NAMALWA (cell line): ENCODE results near the gene IKZF1.

Experiments used
- DNase-seq: peaks from one replicate; pipeline ENCODE4 v3.0.0-alpha.2; 2015; ENCODE audit warnings: low spot score

The IKZF1 gene

DNA sequence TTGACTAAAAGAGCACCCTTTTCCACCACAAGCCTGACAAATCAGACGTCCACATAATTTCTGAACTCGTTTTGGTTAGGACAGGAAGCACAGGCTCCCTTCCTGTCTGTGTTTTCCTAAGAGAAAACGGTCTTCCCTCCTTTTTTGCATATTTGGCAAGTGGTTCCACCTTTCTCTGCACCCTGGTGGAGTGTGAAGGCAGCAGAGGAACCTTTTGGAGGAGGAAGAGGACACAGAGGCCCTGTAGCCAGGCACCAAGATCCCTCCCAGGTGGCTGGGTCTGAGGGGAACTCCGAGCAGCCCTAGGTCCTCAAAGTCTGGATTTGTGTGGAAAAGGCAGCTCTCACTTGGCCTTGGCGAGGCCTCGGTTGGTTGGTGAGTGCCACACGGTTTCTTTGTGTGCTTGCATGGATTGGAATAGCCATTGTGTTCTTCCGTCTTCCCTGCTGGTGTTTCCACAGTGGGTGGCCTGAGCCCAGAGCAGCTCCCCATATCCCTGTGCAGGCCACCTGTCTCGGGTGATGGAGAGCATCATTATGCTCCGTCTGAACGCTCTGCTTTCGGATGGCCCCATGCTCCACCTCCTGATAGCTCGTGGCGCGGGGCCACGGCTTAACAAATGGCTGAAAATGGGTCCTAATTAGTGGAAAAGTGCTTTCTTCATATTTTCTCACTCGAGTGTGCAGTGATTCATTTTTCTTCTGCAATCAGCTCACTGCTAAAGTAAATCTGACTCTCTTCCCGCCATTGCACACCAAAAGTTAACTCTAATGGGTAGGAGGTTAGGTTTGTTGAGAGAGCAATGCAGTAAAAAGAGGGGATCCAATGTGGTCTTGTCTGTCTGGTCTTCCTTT, 4.2 kb downstream of the IKZF1 start:
- peak; percentile 71 for DNase-seq

DNA sequence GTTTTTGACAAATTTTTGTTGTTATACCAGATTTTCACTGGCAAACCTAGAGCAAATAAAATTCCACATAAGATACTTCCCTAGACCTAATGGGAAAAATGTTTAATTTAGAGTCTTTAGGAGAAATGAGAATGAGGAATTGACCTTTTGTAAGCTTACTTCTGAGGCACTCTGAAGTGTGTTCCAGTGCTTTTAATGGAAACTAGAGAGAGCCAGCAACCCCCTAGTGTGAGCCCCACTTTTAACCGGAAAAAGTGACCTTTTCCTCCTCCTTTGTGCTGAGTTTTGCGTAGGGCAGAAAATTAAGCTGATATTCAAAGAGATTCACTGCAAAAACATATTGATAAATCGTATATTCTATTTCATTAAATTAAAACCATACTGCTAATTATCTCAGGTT, 5.2 kb downstream of the IKZF1 start:
- DNase-seq: peak; percentile 53

DNA sequence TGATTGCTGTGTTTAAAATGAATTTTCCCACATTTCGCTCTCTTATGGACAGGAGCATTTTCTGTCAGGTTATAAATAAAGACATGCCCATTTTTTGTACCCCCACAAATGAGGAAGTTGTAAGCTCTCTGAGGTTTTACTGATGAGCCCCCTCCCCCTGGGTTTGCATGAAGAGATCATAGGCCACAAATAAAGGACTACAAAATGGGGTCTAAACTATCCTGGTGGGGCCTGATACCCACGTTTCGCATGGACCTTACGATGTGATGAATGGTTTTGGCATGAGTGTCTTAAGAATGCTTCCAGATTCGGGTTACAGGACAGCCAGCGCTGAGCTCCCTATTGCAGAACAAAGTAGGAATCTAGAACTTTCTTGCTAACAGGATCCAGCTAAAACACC, 5.8 kb downstream of the IKZF1 start:
- DNase-seq: peak; percentile 83

DNA sequence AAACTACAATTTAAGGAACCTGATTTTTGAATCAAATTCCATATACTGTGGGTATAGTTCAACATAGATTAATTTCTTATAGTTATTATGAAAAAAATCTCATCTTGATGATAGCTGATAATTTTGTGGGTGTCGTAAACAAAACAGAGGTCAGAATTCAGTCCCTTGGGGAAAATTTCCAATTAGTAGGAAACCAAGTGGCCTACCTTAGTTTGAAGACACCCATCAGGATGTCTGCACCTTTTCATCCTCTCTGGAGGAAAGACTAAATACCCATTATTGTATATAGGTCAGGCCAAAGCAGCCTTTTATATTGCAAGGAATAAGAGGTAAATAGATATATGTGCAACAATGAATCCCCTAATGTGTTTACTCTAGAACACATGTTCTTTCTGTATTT, 6.4 kb downstream of the IKZF1 start:
- no peak for DNase-seq

GRCh38 chr7:50312250-50313162, 8.0 kb downstream of the IKZF1 start:
- peak; percentile 57 for DNase-seq

- DNase-seq: no peak
Measured at GRCh38 chr7:50314836-50315592, 10.5 kb downstream of the IKZF1 start.

DNA sequence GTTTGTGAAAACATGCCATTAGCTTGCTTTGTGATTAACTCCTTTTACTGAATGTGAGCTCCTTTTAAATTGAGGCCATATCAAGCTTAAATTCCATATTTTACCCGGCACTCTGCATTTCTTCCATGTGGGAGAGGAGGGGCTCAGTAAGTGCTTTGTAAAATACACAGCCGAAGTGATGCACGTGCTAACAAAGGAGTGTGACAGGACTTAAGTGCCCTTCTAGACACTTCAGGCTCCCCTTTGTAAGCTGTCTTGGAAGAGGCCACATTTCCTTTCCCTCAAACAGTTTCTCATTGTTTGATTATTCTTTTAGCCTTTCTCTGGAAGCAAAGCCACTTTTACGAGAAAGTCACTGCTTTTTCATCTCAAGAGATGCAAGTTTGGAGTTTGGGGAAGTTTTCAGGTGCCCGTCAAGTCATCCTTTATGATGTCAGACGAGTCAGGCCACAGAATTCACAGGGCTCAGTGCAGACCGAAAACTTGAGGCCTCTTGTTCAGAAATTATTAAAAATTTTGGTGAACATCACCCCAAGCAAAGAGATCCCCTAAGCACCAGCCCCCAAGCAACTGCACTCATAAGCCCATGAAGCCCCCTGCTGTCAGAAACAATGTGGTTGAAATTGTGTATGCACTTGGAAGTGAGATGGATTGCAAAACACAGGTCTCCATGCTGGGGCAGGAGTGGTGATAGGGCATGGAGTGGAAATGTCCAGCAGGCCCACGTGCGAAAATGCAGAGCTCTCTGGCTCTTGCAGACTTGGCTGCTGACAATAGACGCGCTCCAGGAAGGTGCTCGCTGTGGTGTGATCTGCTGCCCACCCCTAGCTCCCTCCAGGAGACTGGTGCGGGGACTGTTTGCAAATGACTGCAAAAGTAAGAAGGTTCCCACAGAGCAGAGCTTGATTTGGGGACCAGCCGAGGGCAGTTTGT, 11.5 kb downstream of the IKZF1 start:
- DNase-seq: peak; percentile 68

- DNase-seq: no peak
Measured at GRCh38 chr7:50317221-50317678, 12.7 kb downstream of the IKZF1 start.

- no peak for DNase-seq
Measured at GRCh38 chr7:50317697-50318669, 13.5 kb downstream of the IKZF1 start.

- no peak for DNase-seq
Measured at GRCh38 chr7:50321487-50322067, 17.1 kb downstream of the IKZF1 start.

DNA sequence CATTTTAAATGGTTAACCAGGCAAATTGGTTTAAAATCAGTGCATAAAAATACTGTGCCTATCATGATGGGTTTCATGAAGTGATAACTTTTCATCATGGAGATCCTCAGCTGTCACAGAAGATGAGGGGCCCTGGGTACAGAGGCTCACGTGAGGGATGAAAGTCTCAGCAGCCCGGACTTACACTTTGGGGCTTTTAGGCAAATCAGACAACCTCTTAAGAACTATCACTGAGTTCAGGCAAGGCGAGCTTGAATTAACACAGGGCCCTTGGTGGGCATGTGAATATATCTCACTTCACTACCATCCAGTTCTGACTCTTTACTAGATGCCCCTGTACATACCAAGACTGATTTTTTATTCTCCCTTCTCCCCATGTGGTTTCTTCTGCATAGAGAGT, 19.6 kb downstream of the IKZF1 start:
- DNase-seq: no peak

- DNase-seq: no peak
Measured at GRCh38 chr7:50327443-50327842, 22.9 kb downstream of the IKZF1 start.

- peak; percentile 78 for DNase-seq
Measured at GRCh38 chr7:50329775-50330174, 25.3 kb downstream of the IKZF1 start.

DNA sequence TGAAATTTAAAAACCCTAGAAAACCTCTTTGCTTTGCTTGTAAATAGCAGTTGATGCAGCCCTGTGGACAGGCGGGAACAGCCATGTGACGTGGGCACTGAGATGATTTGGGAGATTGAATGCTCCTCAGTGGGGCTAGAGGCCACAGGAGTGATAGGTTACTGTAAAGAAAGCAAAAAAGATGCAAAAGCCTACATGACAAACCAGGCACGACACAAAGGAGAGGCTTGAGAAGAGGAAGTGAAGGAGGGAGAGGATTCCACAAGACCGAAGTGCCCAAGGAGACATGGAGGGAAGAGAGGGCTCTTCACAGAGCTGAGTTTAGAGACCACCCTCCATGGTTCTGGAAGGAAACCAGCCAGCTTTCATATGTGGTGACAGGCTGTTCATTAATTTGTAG, 25.7 kb downstream of the IKZF1 start:
- DNase-seq: peak; percentile 62

GRCh38 chr7:50330696-50331095, 26.2 kb downstream of the IKZF1 start:
- DNase-seq: peak; percentile 66

DNA sequence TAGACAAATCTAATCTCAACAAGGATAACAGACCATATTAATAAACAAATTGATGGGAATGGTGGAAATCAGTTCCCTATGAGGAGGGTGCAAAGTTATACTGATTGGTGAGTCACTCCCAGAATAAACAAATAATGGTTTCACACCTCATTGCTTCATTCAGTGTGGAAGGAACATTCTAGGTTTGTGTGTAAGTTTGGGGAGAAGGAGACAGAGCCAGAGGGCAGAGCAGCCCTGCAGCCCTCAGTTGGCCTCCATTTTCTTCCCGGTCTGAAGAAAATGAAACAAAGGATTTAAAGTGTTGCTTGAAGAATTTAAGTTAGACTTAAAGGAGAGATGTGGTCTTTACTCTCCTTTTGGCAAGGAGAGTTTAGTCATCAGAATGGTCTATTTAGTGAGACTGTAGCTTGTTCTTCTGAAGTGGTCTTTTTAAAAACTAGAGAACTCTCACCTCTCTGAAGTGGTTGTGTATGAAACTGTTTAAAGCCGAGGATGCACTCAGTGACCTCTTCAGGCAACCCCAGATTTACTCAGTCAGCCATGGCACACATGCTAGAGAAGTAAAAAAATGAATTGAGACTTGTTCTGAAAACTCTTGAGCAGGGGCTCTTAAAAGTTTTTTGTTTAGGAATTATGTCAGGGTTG, 27.2 kb downstream of the IKZF1 start:
- DNase-seq: peak; percentile 80

DNA sequence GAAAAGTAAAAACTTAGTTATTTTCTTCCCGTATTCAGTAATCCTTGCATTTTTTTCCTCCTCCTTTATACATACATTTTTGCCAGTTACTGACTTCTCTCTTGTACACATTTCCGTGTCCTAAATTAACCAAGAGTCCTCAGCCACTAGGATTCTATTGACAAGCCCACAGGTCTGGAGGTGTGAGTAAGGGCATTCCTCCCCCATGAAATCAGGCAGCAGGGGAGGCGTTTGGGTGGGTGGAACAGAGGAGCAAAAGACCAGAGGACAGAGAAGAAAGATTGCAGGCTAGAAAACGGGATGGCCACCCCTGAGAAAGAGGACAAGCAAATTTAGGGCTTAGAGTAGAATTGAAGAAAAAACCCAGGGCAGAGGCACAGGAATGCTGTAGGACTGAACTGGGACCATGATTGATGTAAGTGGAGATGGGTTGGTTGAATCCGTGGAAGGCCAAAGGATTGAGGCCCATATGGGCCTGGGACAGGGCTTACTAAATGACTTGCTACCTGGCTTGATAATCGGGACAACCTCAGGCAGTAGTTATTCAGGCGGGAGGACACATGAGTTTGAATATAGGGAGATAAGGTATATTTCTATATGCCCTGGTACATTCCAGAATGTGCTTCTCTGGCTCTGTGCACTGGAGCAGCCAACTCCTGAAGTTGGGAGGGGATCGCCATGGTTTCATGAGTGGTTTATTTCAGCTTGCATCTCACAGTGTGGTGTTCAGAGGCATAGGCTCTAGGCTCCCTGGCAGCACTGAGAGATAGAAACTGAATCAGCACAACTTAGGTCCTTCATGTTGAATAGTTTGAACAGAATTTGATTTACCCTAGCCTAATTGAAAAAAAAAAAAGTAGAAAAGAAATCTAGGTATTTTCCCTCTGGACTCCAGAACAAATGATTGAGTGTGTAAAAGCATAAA, 28.0 kb downstream of the IKZF1 start:
- DNase-seq: peak; percentile 48

- peak; percentile 79 for DNase-seq
Measured at GRCh38 chr7:50333221-50333651, 28.7 kb downstream of the IKZF1 start.
